Measurements from ENCODE around the gene TMEM214. TPM values are rescaled to one million over a fixed set of nuclear protein-coding genes. Genes with fewer than 3 reads are reported as not detected.

Gene TMEM214
- total RNA-seq, 3 donors from 2014 or later (not counting 1 experiment from before 2014, with no cell fraction given): 64.9 to 81.1 (median 79.2) TPM

DNA sequence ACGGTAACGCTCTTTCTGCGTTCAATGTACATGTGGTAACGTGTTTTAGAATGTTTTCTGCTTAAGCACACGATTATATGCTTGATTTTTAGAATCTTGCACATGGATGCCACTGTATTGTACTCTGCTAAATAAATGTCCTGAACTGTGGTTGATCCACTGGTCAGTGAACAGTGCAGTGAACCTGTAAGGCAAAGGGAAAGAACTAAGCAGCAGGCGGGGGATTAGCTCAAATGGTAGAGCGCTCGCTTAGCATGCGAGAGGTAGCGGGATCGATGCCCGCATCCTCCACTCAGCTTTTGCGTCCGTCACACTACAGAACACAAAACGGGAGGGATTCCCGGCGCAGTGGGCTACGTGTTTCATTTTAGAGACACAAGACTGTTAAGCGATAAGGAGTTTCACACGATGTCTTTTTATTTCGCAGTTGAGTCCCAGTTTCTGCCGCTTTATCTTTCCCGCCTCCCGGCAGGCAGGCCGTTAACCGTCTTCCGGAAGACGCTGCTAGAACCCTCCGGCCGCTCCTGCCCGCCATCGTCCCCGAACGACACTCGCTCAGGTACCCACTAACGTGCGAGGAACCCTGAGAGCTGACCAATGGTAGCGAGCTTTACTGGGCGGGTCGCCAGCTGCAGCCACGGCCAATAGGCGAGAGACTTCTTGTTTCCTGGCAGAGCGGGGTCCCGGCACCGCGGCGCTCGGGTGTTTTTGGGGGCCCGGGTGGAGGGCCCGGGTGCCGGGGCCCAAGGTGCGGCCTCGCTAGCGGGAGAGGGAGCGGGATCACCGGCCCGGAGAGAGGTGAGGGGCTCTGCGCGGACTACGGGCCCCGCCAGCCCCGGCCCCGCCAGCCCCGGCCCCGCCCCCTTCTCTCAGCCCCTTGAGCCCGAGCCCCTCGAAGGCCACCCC is 18.5 kb downstream of the TMEM214 start, which contains the start of gene AGBL5:
TSS of gene AGBL5 (plus strand) at position 673 of the 906 bp plus-strand sequence. CDS start 1,291 bp downstream, outside the sequence.
- Histone ChIP-seq H3K9me3 (ENCODE audit: control insufficient read depth, insufficient read depth, low read length) (no peaks in the 10 kb centered on the region), H3K27ac (ENCODE audit: low read length) (peak within 1 kb of the TSS; percentile 82), H3K27me3 (ENCODE audit: control insufficient read depth, insufficient read depth, low read length) (no peaks in the 10 kb centered on the region), H3K4me3 (ENCODE audit: low read length) (peak within 1 kb of the TSS; percentile 66), H3K4me1 (ENCODE audit: control insufficient read depth, insufficient read depth, low read length) (peaks cover 16% of the 10 kb centered on the region), H3K36me3 (ENCODE audit: control insufficient read depth, insufficient read depth, low read length) (peaks cover 17% of the 10 kb centered on the region)
- peaks cover 0 to 2% of the 10 kb centered on the region in 2 donors for H3K9me3 Mint-ChIP-seq
- intact Hi-C loops (cut with micrococcal nuclease): loop anchor here (1.0 to 5.0 kb wide), 4 partner anchors 18 to 81 kb away; partner anchors contain the start of genes KHK, OST4, PREB and TMEM214
- peaks cover 11% of the 10 kb centered on the region for H3K36me3 Mint-ChIP-seq
- H3K27ac Mint-ChIP-seq: peak within 1 kb of the TSS; percentile 99 to 100
- peak within 1 kb of the TSS; percentile 99 for H3K4me3 Mint-ChIP-seq
- DNase-seq: peak; percentile 95 to 98
- H3K4me1 Mint-ChIP-seq: peaks cover 29 to 39% of the 10 kb centered on the region in 2 donors
- peak; percentile 79 to 91 (median 83) for ATAC-seq
- WGBS (ENCODE audit: insufficient coverage): under 1% methylated on average over 66 of the region's 67 CpGs
- TF ChIP-seq, protein P1, sequence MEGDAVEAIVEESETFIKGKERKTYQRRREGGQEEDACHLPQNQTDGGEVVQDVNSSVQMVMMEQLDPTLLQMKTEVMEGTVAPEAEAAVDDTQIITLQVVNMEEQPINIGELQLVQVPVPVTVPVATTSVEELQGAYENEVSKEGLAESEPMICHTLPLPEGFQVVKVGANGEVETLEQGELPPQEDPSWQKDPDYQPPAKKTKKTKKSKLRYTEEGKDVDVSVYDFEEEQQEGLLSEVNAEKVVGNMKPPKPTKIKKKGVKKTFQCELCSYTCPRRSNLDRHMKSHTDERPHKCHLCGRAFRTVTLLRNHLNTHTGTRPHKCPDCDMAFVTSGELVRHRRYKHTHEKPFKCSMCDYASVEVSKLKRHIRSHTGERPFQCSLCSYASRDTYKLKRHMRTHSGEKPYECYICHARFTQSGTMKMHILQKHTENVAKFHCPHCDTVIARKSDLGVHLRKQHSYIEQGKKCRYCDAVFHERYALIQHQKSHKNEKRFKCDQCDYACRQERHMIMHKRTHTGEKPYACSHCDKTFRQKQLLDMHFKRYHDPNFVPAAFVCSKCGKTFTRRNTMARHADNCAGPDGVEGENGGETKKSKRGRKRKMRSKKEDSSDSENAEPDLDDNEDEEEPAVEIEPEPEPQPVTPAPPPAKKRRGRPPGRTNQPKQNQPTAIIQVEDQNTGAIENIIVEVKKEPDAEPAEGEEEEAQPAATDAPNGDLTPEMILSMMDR (IDR thresholded peaks at IDR 0.05): no peak
- peaks cover 6 to 12% of the 10 kb centered on the region in 2 donors for H3K27me3 Mint-ChIP-seq (ENCODE audit: low read depth in 2 of 2)

DNA sequence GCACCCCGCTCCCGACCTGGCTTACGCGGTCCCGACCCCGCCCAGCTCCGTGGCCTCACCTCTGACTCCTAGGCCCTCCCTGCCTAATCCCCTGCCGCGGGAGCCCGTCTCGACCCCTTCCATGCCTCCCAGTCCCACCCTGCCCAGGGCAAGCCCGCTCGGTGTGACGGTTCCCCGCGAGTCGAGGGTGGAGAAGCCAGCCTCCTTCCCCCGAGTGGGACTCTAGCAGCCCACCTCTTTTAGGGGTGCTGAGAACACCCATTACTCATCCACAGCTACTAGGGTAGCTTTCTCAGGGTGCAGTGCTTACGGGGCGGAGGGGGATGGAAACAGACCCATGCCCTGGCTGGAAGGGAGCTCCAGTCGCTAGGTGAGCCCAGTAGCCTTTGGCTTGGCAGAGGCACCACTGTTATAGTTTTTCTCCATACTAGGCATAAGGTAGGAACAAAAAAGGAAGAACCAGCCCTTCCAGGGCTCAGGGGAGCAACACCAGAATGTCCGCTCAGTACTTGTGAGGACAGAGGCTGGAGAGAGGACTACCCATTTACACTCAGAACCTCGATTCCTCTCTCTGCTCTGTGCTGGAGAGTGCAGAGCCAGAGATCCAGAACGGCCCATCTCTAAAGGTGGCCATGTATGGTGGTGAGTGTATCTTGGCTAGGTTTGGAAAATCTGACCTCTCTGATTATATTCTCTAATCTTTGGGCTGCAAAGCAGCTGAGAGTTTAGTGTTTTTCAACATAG is 19.3 kb downstream of the TMEM214 start:
- H3K36me3 ChIP-seq (ENCODE audit: control insufficient read depth, insufficient read depth, low read length): peaks cover 21% of the 10 kb centered on the region
- peaks cover 29 to 39% of the 10 kb centered on the region in 2 donors for H3K4me1 Mint-ChIP-seq
- ATAC-seq (no peak), DNase-seq (peak in 1 of 2 donors; percentile 23)
- no peaks in the 10 kb centered on the region for H3K27me3 ChIP-seq (ENCODE audit: control insufficient read depth, insufficient read depth, low read length)
- peaks cover 16% of the 10 kb centered on the region for H3K4me1 ChIP-seq (ENCODE audit: control insufficient read depth, insufficient read depth, low read length)
- H3K27ac ChIP-seq (ENCODE audit: low read length): peak overlapping the region; percentile 82
- intact Hi-C loops (cut with micrococcal nuclease): loop anchor here (1.0 to 5.0 kb wide), 4 partner anchors 19 to 80 kb away; partner anchors contain the start of genes KHK, OST4, PREB and TMEM214
- H3K27ac Mint-ChIP-seq: peak overlapping the region; percentile 81 to 99
- TF ChIP-seq, protein P1 (IDR thresholded peaks at IDR 0.05): no peak
- peaks cover 0 to 2% of the 10 kb centered on the region in 2 donors for H3K9me3 Mint-ChIP-seq
- 8% methylated on average over 23 of the region's 24 CpGs for WGBS (ENCODE audit: insufficient coverage)
- H3K36me3 Mint-ChIP-seq: peaks cover 11% of the 10 kb centered on the region
- H3K27me3 Mint-ChIP-seq (ENCODE audit: low read depth in 2 of 2): peaks cover 6 to 12% of the 10 kb centered on the region in 2 donors
- H3K4me3 ChIP-seq (ENCODE audit: low read length): peak overlapping the region; percentile 66
- no peaks in the 10 kb centered on the region for H3K9me3 ChIP-seq (ENCODE audit: control insufficient read depth, insufficient read depth, low read length)
- peak overlapping the region; percentile 86 for H3K4me3 Mint-ChIP-seq

DNA sequence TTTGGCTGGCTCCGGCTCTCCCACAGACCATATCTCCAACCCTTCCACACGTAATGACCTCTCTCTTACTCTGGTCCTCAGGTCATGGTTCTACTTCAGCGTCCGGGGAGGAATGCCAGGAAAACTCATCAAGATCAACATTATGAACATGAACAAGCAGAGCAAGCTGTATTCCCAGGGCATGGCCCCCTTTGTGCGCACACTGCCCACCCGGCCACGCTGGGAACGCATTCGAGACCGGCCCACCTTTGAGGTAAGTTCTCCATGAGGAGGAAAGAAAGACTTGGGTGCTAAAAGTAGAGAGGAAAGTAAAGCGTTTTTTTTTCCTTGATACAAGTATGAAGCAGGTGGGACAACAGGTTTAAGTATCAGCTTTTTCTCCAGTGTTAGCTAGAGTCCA is 20.6 kb downstream of the TMEM214 start:
- Mint-ChIP-seq H3K9me3 (peaks cover 0 to 2% of the 10 kb centered on the region in 2 donors), H3K36me3 (peaks cover 11% of the 10 kb centered on the region), H3K27me3 (ENCODE audit: low read depth in 2 of 2) (peaks cover 6 to 12% of the 10 kb centered on the region in 2 donors), H3K4me3 (peak overlapping the region; percentile 86), H3K4me1 (peaks cover 29 to 39% of the 10 kb centered on the region in 2 donors), H3K27ac (no peak overlapping the region)
- Histone ChIP-seq H3K27me3 (ENCODE audit: control insufficient read depth, insufficient read depth, low read length) (no peaks in the 10 kb centered on the region), H3K4me1 (ENCODE audit: control insufficient read depth, insufficient read depth, low read length) (peaks cover 16% of the 10 kb centered on the region), H3K9me3 (ENCODE audit: control insufficient read depth, insufficient read depth, low read length) (no peaks in the 10 kb centered on the region), H3K36me3 (ENCODE audit: control insufficient read depth, insufficient read depth, low read length) (peaks cover 21% of the 10 kb centered on the region), H3K4me3 (ENCODE audit: low read length) (no peak overlapping the region), H3K27ac (ENCODE audit: low read length) (no peak overlapping the region)
- DNase-seq (no peak), ATAC-seq (no peak)
- TF ChIP-seq, protein P1 (IDR thresholded peaks at IDR 0.05): no peak
- intact Hi-C loops (cut with micrococcal nuclease): loop anchor here (5.0 kb wide), 1 partner anchor 79 kb away; the partner anchor contains the start of gene PREB
- 98% methylated on average over 11 of the region's 11 CpGs for WGBS (ENCODE audit: insufficient coverage)

Data from natural killer cell (primary cell).